Calu3 (cell line): ENCODE results near the gene S100A16. TPM values are rescaled to one million over a fixed set of nuclear protein-coding genes. Genes with fewer than 3 reads are reported as not detected.

Experiments used
- BruUV-seq: library from RNA; stranded (reverse); fragments of 400-500 nt; replicated peaks from 2 replicates; lab custom pipeline; 2021; lab: Mats Ljungman, UMichigan
- CTCF ChIA-PET: fragments of 300-600 bp; sonication (Branson Sonifier 250); formaldehyde crosslinking; loops from one replicate; lab custom pipeline; 2022; ENCODE audit warnings: antibody characterized with exemption; lab: Charles Lee
- DNase-seq: peaks from one replicate; pipeline ENCODE4 v3.0.0; 2022
- H3K27ac Mint-ChIP-seq: one replicate; pipeline ENCODE4 v1.8.0; 2022; ENCODE audit warnings: mixed read lengths; ENCODE audit not compliant: unreplicated experiment
- H3K27me3 Mint-ChIP-seq: one replicate; pipeline ENCODE4 v1.8.0; 2022; ENCODE audit warnings: mixed read lengths; ENCODE audit not compliant: unreplicated experiment
- H3K36me3 Mint-ChIP-seq: one replicate; pipeline ENCODE4 v1.8.0; 2022; ENCODE audit warnings: mild to moderate bottlenecking, moderate library complexity, mixed read lengths; ENCODE audit not compliant: insufficient read depth, unreplicated experiment
- H3K4me1 Mint-ChIP-seq: one replicate; pipeline ENCODE4 v1.8.0; 2022; ENCODE audit warnings: mild to moderate bottlenecking, low read depth, mixed read lengths; ENCODE audit not compliant: unreplicated experiment
- H3K4me3 Mint-ChIP-seq: one replicate; pipeline ENCODE4 v1.8.0; 2022; ENCODE audit warnings: mild to moderate bottlenecking, low read depth, moderate library complexity, mixed read lengths; ENCODE audit not compliant: unreplicated experiment
- H3K9me3 Mint-ChIP-seq: one replicate; pipeline ENCODE4 v1.8.0; 2022; ENCODE audit warnings: low read depth, mixed read lengths; ENCODE audit not compliant: unreplicated experiment
- intact Hi-C: fragments of 100-400 bp; cut with micrococcal nuclease; formaldehyde crosslinking; loops from one replicate; pipeline ENCODE4 v1.10.0; 2022; ENCODE audit not compliant: unreplicated experiment
- total RNA-seq: library from RNA; stranded (reverse); gene quantifications from 2 replicates; pipeline ENCODE4 v1.2.3, GENCODE V29; 2022
- TF ChIP-seq, protein P1 (sequence below): fragments of 200-600 bp; IDR thresholded peaks from one replicate; pipeline ENCODE4 v1.8.0; 2022; ENCODE audit warnings: antibody characterized with exemption; ENCODE audit not compliant: unreplicated experiment

Gene S100A16
- total RNA-seq, 1 experiment from 2014 or later: 247 TPM

- intact Hi-C loops: no loop called here
- no peak for DNase-seq
- peaks cover 8% of the 10 kb centered on the region for H3K4me1 Mint-ChIP-seq
- peaks cover 51% of the 10 kb centered on the region for H3K36me3 Mint-ChIP-seq
- CTCF ChIA-PET: interaction anchor here (0.5 to 1.0 kb wide), 5 partner anchors 21 to 119 kb away, joined by 3 to 5 read pairs (median 4); partner anchors contain the start of genes S100A13 and S100A16
- H3K4me3 Mint-ChIP-seq: peak overlapping the region; percentile 96
- TF ChIP-seq, protein P1, sequence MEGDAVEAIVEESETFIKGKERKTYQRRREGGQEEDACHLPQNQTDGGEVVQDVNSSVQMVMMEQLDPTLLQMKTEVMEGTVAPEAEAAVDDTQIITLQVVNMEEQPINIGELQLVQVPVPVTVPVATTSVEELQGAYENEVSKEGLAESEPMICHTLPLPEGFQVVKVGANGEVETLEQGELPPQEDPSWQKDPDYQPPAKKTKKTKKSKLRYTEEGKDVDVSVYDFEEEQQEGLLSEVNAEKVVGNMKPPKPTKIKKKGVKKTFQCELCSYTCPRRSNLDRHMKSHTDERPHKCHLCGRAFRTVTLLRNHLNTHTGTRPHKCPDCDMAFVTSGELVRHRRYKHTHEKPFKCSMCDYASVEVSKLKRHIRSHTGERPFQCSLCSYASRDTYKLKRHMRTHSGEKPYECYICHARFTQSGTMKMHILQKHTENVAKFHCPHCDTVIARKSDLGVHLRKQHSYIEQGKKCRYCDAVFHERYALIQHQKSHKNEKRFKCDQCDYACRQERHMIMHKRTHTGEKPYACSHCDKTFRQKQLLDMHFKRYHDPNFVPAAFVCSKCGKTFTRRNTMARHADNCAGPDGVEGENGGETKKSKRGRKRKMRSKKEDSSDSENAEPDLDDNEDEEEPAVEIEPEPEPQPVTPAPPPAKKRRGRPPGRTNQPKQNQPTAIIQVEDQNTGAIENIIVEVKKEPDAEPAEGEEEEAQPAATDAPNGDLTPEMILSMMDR: no peak
- H3K27ac Mint-ChIP-seq: peak overlapping the region; percentile 76
- no peaks in the 10 kb centered on the region for H3K27me3 Mint-ChIP-seq
- TSS peak; percentile 73 for BruUV-seq
- H3K9me3 Mint-ChIP-seq: no peaks in the 10 kb centered on the region
Measured at GRCh38 chr1:153659175-153659534, 46.2 kb upstream of the S100A16 start.

- Mint-ChIP-seq H3K36me3 (peaks cover 45% of the 10 kb centered on the region), H3K4me1 (peaks cover 8% of the 10 kb centered on the region), H3K4me3 (peak within 1 kb of the TSS; percentile 96), H3K27me3 (no peaks in the 10 kb centered on the region), H3K9me3 (no peaks in the 10 kb centered on the region), H3K27ac (peak within 1 kb of the TSS; percentile 76)
- DNase-seq: peak; percentile 97
- intact Hi-C loops: loop anchor here (1.0 kb wide), 1 partner anchor 86 kb away; no protein-coding TSS in a partner anchor
- BruUV-seq: no TSS peak
- TF ChIP-seq, protein P1: peak; percentile 11
- CTCF ChIA-PET: interaction anchor here (0.7 to 1.0 kb wide), 2 partner anchors 31 to 118 kb away, joined by 4 to 5 read pairs; partner anchors contain the start of gene S100A13
Measured at GRCh38 chr1:153658400-153659174, 45.6 kb upstream of the S100A16 start, which contains the start of gene SNAPIN. Gene SNAPIN (plus strand): TSS chr1:153658703. CDS start chr1:153658744, 41 bp downstream.

GRCh38 chr1:153655333-153655732 lies 42.4 kb upstream of the S100A16 start:
- CTCF ChIA-PET: interaction anchor here (0.7 kb wide), 1 partner anchor 11 kb away, joined by 5 read pairs; no protein-coding TSS in a partner anchor
- Mint-ChIP-seq H3K4me3 (no peak overlapping the region), H3K4me1 (peaks cover 15% of the 10 kb centered on the region), H3K36me3 (peaks cover 13% of the 10 kb centered on the region), H3K9me3 (no peaks in the 10 kb centered on the region), H3K27ac (no peak overlapping the region), H3K27me3 (no peaks in the 10 kb centered on the region)
- BruUV-seq: no TSS peak
- DNase-seq: no peak
- intact Hi-C loops: no loop called here
- TF ChIP-seq, protein P1: no peak

GRCh38 chr1:153652805-153653500 lies 40.0 kb upstream of the S100A16 start:
- BruUV-seq: no TSS peak
- Mint-ChIP-seq H3K36me3 (peaks cover 21% of the 10 kb centered on the region), H3K4me1 (peaks cover 7% of the 10 kb centered on the region), H3K9me3 (no peaks in the 10 kb centered on the region), H3K27me3 (no peaks in the 10 kb centered on the region), H3K4me3 (no peak overlapping the region), H3K27ac (no peak overlapping the region)
- TF ChIP-seq, protein P1: no peak
- CTCF ChIA-PET: interaction anchor here (1.1 to 1.6 kb wide), 5 partner anchors 9 to 26 kb away, joined by 3 to 7 read pairs (median 4); partner anchors contain the start of genes CHTOP and S100A13
- intact Hi-C loops: no loop called here
- no peak for DNase-seq
